Small intestine (tissue), 7 donors: ENCODE results near the gene ZNF142. TPM values are rescaled to one million over a fixed set of nuclear protein-coding genes. Genes with fewer than 3 reads are reported as not detected.

Experiments
- DNase-seq, 2 donors: peaks; one replicate each; pipeline versions ENCODE4 v3.0.0 to v3.0.0-alpha.2; 2013
- FAIRE-seq: peaks from 2 replicates; lab custom pipeline; 2012; peaks lifted over from hg19 to GRCh38; lab: Jason Lieb, UNC
- H3K27ac ChIP-seq, 3 donors: one replicate each; pipeline ENCODE4 v1.5.1; 2013; ENCODE audit warnings: low read length in 2 of 3, mild to moderate bottlenecking in 2 of 3, control low read depth in 1 of 3, inconsistent platforms in 1 of 3, low read depth in 1 of 3, moderate library complexity in 1 of 3
- H3K27me3 ChIP-seq, 3 donors: one replicate each; pipeline ENCODE4 v1.6.1; 2013; ENCODE audit warnings: low read length in 3 of 3, inconsistent platforms in 1 of 3; ENCODE audit not compliant: control insufficient read depth in 3 of 3, insufficient read depth in 3 of 3
- H3K36me3 ChIP-seq, 3 donors: one replicate each; pipeline ENCODE4 v1.6.1; 2013; ENCODE audit warnings: low read length in 3 of 3, inconsistent platforms in 1 of 3, low read depth in 1 of 3, mild to moderate bottlenecking in 1 of 3, moderate library complexity in 1 of 3; ENCODE audit not compliant: control insufficient read depth in 3 of 3, insufficient read depth in 2 of 3
- H3K4me1 ChIP-seq, 3 donors: one replicate each; pipeline ENCODE4 v1.6.1; 2013; ENCODE audit warnings: low read length in 2 of 3, inconsistent platforms in 1 of 3, low read depth in 1 of 3, mild to moderate bottlenecking in 1 of 3, moderate library complexity in 1 of 3; ENCODE audit not compliant: control insufficient read depth in 3 of 3, insufficient read depth in 2 of 3
- H3K4me3 ChIP-seq, 3 donors: one replicate each; pipeline ENCODE4 v1.5.1; 2013; ENCODE audit warnings: low read length in 3 of 3, control low read depth in 1 of 3, inconsistent platforms in 1 of 3, low read depth in 1 of 3, mild to moderate bottlenecking in 1 of 3, moderate library complexity in 1 of 3
- H3K9me3 ChIP-seq, 2 donors: one replicate each; pipeline ENCODE4 v1.6.1; 2013; ENCODE audit warnings: low read depth in 1 of 2, low read length in 1 of 2; ENCODE audit not compliant: control insufficient read depth in 2 of 2, insufficient read depth in 1 of 2
- WGBS, 3 donors: extraction: QIAGEN DNeasy Blood & Tissue Kit; methylation state at CpG; one replicate each; pipeline ENCODE4 v1.1.7; 2013; 5-methylcytosine and 5-hydroxymethylcytosine counted together
- polyA plus RNA-seq, 4 donors: library from polyadenylated mRNA; stranded (reverse) in 3 of 4; unstranded in 1 of 4; fragments of 200-250 nt in 3 of 4; fragments of 120-200 nt in 1 of 4; gene quantifications; one replicate each; pipeline versions ENCODE4 v1.2.1 to v1.2.3, GENCODE V29; 2013
- donor health status: healthy with polysubstance abuse.
- donor health status: control.
- donor health status: control.
- donor health status: Bipolar disorder and iron deficiency.
- donor health status: healthy.

The ZNF142 gene
- polyA plus RNA-seq, 4 donors = 3.0 to 12.6 (median 5.1) TPM

DNA sequence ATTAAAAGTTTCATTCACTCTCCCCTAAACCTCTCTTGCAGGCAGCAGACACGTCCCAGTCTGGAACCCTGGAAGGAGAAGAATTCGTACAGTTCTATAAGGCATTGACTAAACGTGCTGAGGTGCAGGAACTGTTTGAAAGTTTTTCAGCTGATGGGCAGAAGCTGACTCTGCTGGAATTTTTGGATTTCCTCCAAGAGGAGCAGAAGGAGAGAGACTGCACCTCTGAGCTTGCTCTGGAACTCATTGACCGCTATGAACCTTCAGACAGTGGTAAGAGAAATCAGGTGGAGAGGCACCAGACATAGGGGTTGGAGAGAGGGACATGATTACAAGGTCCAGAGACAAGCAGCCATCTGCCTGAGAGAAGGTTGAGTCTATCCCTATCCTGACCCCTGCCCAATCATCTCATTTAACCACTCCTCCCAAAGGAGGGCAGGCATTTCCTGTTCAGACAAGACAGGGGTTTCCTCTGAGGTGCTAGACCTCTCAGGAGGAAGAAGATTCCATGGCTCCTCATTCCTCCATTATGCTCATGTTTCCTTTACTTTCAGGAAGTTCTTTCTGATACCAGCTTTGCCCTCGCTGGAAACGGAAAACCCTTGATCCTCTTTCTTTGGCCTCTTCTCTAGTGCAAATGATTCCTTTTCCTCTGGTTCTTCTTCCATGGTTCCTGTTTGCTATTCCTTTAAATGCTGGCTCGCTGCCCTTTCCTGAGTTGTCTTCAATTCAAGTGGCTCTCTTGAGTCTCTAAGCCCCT lies 36.6 kb downstream of the ZNF142 start:
- Histone ChIP-seq H3K9me3 (no peaks in the 10 kb centered on the region), H3K36me3 (no peaks in the 10 kb centered on the region), H3K4me1 (no peaks in the 10 kb centered on the region), H3K4me3 (no peak overlapping the region), H3K27ac (no peak overlapping the region), H3K27me3 (no peaks in the 10 kb centered on the region)
- FAIRE-seq = no peak
- no peak for DNase-seq
- 65 to 71% (median 70%) methylated on average over 7 of the region's 7 CpGs for WGBS, 3 donors

DNA sequence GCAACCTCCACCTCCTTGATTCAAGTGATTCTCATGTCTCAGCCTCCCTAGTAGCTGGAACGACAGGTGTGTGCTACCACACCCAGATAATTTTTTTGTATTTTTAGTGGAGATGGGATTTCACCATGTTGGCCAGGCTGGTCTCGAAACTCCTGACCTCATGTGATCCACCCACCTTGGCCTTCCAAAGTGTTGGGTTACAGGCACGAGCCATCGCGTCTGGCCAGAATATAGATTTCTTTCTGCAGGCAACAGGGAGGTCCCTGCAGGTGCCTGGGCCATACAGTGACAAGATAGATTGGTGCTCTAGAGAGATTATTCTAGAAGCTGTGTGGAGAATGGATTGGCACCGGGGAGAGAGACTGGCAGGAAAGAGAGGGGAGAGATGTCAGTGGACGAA lies 38.4 kb downstream of the ZNF142 start:
- no peak for DNase-seq
- Histone ChIP-seq H3K4me1 (no peaks in the 10 kb centered on the region), H3K9me3 (no peaks in the 10 kb centered on the region), H3K4me3 (no peak overlapping the region), H3K36me3 (no peaks in the 10 kb centered on the region), H3K27ac (no peak overlapping the region), H3K27me3 (no peaks in the 10 kb centered on the region)
- WGBS, 3 donors = 74 to 80% (median 77%) methylated on average over 7 of the region's 7 CpGs
- FAIRE-seq = no peak

DNA sequence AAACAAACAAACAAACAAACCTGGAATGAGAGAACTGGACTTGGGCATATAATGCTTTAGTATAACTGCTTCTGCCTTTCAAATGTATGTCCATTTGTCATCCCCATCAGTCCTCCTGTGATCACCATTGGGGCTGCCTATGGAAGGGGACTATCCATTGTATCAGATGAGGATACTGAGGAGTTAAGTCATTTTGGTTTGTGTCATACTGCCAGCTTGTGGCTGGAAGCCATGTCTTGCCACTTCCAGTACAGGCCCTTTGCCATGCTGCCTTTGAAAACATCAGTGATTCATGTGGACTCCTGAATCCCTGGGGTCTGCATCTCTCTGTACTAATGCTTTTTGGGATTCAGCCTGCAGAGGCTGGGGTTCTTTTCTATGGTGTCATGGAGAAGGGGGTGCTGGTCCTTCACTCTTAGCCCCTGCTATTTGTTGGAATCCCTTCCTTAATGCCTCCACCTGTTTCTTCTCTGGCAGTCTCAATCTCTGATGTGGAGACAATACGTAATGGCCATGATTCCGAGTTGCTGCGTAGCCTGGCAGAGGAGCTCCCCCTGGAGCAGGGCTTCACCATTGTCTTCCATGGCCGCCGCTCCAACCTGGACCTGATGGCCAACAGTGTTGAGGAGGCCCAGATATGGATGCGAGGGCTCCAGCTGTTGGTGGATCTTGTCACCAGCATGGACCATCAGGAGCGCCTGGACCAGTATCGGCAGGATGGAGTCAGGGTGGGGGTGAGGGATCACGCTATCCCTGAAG lies 41.1 kb downstream of the ZNF142 start:
- Histone ChIP-seq H3K4me1 (no peaks in the 10 kb centered on the region), H3K9me3 (no peaks in the 10 kb centered on the region), H3K27ac (no peak overlapping the region), H3K36me3 (no peaks in the 10 kb centered on the region), H3K4me3 (no peak overlapping the region), H3K27me3 (no peaks in the 10 kb centered on the region)
- no peak for FAIRE-seq
- 93 to 96% (median 93%) methylated on average over 9 of the region's 9 CpGs for WGBS, 3 donors
- DNase-seq = no peak

DNA sequence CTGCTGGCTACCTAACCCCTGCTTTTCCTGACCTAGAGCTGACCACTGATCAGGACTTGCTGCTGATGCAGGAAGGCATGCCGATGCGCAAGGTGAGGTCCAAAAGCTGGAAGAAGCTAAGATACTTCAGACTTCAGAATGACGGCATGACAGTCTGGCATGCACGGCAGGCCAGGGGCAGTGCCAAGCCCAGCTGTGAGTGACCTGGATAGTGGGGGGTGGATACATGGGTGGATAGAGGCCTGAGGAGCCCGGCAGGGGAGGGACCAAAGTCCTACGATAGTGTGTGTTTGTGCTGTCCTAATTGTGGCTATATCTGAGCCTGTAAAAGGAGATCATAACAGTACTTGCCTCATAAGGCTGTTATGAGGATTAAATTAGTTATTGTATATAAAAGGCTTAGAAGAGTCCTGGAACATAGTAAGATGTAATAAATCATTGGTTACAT lies 43.5 kb downstream of the ZNF142 start:
- DNase-seq (peak; percentile 42 to 44), FAIRE-seq (no peak)
- Histone ChIP-seq H3K9me3 (no peaks in the 10 kb centered on the region), H3K27ac (peak overlapping the region in 1 of 3 donors; percentile 38), H3K4me1 (no peaks in the 10 kb centered on the region), H3K27me3 (no peaks in the 10 kb centered on the region), H3K36me3 (no peaks in the 10 kb centered on the region), H3K4me3 (no peak overlapping the region)
- WGBS, 3 donors = 13 to 66% (median 51%) methylated on average over 6 of the region's 6 CpGs

DNA sequence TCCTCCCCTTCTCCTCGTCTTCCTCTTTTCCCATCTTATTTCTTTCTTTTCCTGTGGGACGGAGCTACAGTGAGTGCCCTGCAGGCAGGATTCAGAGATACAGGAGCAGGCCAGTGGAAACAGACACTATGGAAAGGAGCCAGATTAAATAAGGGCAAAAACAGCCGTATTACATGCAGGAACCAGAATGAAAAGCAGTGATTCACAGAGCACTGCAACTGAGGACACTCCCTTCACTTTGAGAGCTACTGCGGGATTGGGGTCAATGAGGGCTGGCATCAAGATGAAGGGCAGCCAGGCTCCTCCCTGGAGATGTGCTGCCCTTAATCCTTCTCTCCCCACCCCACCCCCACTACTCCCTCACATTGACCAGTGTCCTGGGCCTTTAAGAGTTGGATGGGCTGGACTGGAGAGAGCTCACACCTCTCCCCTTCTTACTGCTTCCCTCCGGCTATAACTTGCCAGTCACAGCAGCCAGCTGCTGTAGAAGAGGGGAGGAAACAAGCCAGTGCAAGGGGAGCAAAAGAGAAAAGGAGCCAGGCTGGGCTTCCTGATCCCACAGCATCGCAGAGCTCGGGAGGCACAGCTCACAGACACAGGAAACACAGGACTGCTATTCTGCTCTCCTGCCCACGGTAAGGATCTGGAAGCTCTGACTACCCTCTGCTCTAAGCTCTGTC lies 51.8 kb downstream of the ZNF142 start, which contains the start of gene PLCD4:
Gene PLCD4, plus strand, starts transcription at position 464 of the 680 bp plus-strand sequence. CDS start 7,841 bp downstream, outside the sequence.
- no peak for FAIRE-seq
- no peak within 1 kb of the TSS for H3K27ac ChIP-seq
- peaks cover 0 to 4% (median 0%) of the 10 kb centered on the region in 3 donors for H3K4me1 ChIP-seq

DNA sequence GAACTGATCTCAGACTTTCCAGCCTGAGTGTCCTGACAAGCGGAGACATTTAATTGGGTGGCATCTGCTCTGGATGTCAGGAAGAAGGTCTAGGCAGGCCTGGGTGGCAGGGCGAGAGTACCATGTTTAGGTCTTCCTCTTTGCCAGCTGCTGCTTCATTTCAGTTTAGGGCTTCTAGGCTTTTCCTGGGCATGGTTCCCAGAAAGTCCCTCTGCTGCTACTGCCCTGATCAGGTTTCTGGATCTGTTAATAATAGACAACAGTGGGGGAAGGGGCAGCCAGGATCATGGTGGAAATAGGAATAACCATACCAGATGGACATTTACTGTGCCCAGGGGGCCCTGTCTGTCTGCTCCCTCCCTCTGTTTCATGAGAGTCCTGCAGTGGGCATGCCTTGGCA lies 54.0 kb downstream of the ZNF142 start:
- Histone ChIP-seq H3K4me1 (peaks cover 0 to 4% (median 0%) of the 10 kb centered on the region in 3 donors), H3K27me3 (peaks cover 0 to 9% (median 0%) of the 10 kb centered on the region in 3 donors), H3K4me3 (no peak overlapping the region), H3K9me3 (no peaks in the 10 kb centered on the region), H3K27ac (no peak overlapping the region), H3K36me3 (no peaks in the 10 kb centered on the region)
- WGBS, 3 donors = 61 to 76% (median 67%) methylated on average over 2 of the region's 2 CpGs
- FAIRE-seq (no peak), DNase-seq (no peak)

More for the DNA sequence above, 51.8 kb downstream of the ZNF142 start, which contains the start of gene PLCD4:
- no peaks in the 10 kb centered on the region for H3K36me3 ChIP-seq
- no peak within 1 kb of the TSS for H3K4me3 ChIP-seq
- peaks cover 0 to 9% (median 0%) of the 10 kb centered on the region in 3 donors for H3K27me3 ChIP-seq
- no peaks in the 10 kb centered on the region for H3K9me3 ChIP-seq
- DNase-seq = no peak
- 21 to 27% (median 22%) methylated on average over 8 of the region's 8 CpGs for WGBS, 3 donors
